Activated CD4-positive, alpha-beta T cell treated with anti-CD3 and anti-CD28 coated beads for 36 hours (primary cell): Measurements from ENCODE around the gene TCF7. TPM values are rescaled to one million over a fixed set of nuclear protein-coding genes. Genes with fewer than 3 reads are reported as not detected.
A peak's percentile ranks its signal among the peaks of the same experiment; 100 is the strongest.

Source experiments
- ATAC-seq: fragments of 200-7000 bp; cut with Tn5 transposase; one replicate; pipeline ENCODE4 v1.10.0; 2021; ENCODE audit warnings: mild to moderate bottlenecking, moderate library complexity
- CTCF ChIA-PET: fragments of 350-600 bp; sonication (Branson Sonifier 250); formaldehyde crosslinking; loops from one replicate; lab custom pipeline; 2021; ENCODE audit warnings: antibody characterized with exemption; lab: Charles Lee
- POLR2A ChIA-PET: fragments of 350-600 bp; sonication (Branson Sonifier 250); formaldehyde crosslinking; loops from one replicate; lab custom pipeline; 2021; ENCODE audit warnings: antibody characterized with exemption, inconsistent platforms; lab: Charles Lee
- DNase-seq: peaks from one replicate; pipeline ENCODE4 v3.0.0-alpha.2; 2020
- H3K27ac Mint-ChIP-seq: one replicate; pipeline ENCODE4 v1.8.0; 2021; ENCODE audit warnings: mixed read lengths
- H3K27me3 Mint-ChIP-seq: one replicate; pipeline ENCODE4 v1.8.0; 2021; ENCODE audit warnings: mixed read lengths
- H3K36me3 Mint-ChIP-seq: one replicate; pipeline ENCODE4 v1.8.0; 2021; ENCODE audit warnings: low read depth, mixed read lengths
- H3K4me1 Mint-ChIP-seq: one replicate; pipeline ENCODE4 v1.8.0; 2021; ENCODE audit warnings: mixed read lengths
- H3K4me3 Mint-ChIP-seq: one replicate; pipeline ENCODE4 v1.8.0; 2021; ENCODE audit warnings: mild to moderate bottlenecking, moderate library complexity, mixed read lengths
- H3K9me3 Mint-ChIP-seq: one replicate; pipeline ENCODE4 v1.8.0; 2021; ENCODE audit warnings: low read depth, mixed read lengths
- intact Hi-C, 2 experiments: fragments of 100-400 bp; cut with DNase I in 1 of 2; cut with micrococcal nuclease in 1 of 2; formaldehyde crosslinking; loops; one replicate each; pipeline versions ENCODE4 v1.14.2 to v1.15.1; 2022 to 2024; cut with DNase I, micrococcal nuclease
- total RNA-seq, 2 experiments: library from RNA; stranded (reverse); gene quantifications; one replicate each; pipeline ENCODE4 v1.2.3, GENCODE V29; 2021

The TCF7 gene
- total RNA-seq, 2 experiments from 2014 or later, result 94.8 to 117 TPM

DNA sequence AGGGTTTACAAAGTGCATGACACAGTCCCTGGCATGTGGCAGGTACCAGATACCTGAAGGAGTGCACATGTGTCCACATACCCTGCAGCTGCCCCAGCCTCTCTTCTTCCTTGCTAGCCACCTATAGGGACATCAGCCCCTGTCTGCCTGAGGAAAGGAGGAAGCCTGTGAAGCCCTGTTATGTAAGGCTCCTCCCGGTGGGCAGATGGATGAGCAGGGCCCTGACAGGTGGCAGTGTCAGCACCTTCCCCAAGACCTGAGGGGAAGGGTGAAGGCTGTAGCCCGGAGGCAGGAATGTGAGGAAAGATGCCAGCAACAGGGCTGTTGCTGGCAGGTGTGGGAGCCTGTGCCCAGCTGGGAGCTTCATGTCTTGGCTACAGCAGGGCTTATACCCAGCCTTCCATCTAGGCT, 21.7 kb downstream of the TCF7 start:
- ATAC-seq, result no peak
- Mint-ChIP-seq H3K4me1 (peaks cover 94% of the 10 kb centered on the region), H3K27ac (no peak overlapping the region), H3K9me3 (no peaks in the 10 kb centered on the region), H3K4me3 (no peak overlapping the region), H3K27me3 (no peaks in the 10 kb centered on the region), H3K36me3 (peaks cover 63% of the 10 kb centered on the region)
- DNase-seq, result peak; percentile 6
- ChIA-PET POLR2A (interaction anchor here (3.9 kb wide), 1 partner anchor 24 kb away, joined by 16 read pairs; no protein-coding TSS in a partner anchor), CTCF (interaction anchor here (0.8 to 20.4 kb wide), 6 partner anchors 15 to 98 kb away, joined by 3 to 554 read pairs (median 6); no protein-coding TSS in a partner anchor)
- intact Hi-C loops, result loop anchor here (5.0 to 10.0 kb wide), 3 partner anchors 49 to 1081 kb away; partner anchors contain the start of gene HSPA4 (in 1 of the 2)

DNA sequence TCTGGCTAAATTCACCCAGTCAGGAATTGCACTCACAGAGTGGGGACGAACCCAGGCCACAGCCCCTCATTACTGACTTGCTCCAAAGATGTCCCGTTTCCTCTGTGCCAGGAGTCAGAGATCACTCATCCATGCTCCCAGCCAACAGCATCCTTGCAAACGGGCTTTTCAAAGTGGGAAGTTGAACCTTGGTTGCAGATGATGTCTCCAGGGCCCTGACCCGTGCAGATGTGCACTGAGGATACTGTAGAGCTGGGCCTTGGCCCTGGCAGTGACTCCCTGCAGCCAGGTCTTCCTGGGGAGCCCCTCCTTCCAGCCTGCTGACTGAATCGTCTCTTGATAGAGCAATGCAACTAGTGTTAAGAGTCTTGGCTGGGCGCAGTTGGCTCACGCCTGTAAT, 22.3 kb downstream of the TCF7 start:
- peak overlapping the region; percentile 26 for H3K27ac Mint-ChIP-seq
- DNase-seq (peak; percentile 18), ATAC-seq (no peak)
- no peaks in the 10 kb centered on the region for H3K9me3 Mint-ChIP-seq
- ChIA-PET POLR2A (interaction anchor here (0.6 to 3.9 kb wide), 3 partner anchors 12 to 68 kb away, joined by 3 to 16 read pairs (median 5); no protein-coding TSS in a partner anchor), CTCF (interaction anchor here (0.8 to 20.4 kb wide), 6 partner anchors 10 to 99 kb away, joined by 3 to 554 read pairs (median 46); no protein-coding TSS in a partner anchor)
- H3K4me1 Mint-ChIP-seq, result peaks cover 94% of the 10 kb centered on the region
- intact Hi-C loops, result loop anchor here (5.0 to 10.0 kb wide), 3 partner anchors 49 to 1082 kb away; partner anchors contain the start of gene HSPA4 (in 1 of the 2)
- H3K27me3 Mint-ChIP-seq, result no peaks in the 10 kb centered on the region
- no peak overlapping the region for H3K4me3 Mint-ChIP-seq
- H3K36me3 Mint-ChIP-seq, result peaks cover 63% of the 10 kb centered on the region

DNA sequence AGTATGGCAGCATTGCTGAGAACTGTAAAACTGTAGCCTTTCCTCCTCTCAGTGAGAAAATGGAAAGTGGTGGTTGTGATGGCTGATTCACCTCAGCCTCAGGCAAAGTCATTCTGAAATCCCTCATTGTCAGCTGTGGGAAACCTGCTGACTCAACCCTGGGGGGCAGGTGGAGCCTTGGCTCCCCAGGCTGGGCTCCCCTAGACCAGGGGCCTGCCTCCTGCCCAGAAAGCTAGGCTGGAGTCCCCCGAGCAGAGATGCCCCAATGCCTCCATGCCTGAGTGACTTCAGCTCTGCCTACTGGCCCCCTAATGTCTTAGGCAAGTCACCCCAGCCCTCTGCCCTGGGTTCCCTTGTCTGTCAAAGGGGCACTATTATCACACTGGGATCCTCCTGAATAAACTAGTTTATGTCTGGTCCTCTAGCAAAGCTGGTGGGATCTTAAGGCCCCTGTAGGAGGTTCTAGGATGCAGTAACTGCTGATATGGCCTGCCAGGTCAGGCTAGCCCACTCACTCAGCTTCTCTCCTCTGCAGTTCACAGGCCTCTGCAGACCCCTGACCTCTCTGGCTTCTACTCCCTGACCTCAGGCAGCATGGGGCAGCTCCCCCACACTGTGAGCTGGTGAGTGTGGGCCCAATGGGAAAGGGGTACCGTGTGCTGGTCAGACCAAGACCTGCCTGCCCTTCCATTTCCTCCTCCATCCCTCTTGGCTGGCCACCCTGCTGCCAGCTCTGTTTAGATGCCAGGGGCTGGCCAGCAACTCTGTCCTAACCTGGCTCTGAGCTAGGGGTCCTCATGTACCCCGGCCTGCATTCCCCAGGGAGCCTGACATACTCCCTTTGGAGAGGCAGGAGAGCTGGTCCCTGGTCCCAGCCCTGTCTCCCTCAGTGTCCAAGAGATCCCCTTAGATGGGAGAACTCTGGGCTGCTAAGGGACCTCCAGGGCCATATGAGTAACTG, 24.2 kb downstream of the TCF7 start:
- H3K4me1 Mint-ChIP-seq, result peaks cover 77% of the 10 kb centered on the region
- H3K36me3 Mint-ChIP-seq, result peaks cover 74% of the 10 kb centered on the region
- H3K27me3 Mint-ChIP-seq, result no peaks in the 10 kb centered on the region
- peak overlapping the region; percentile 18 for H3K4me3 Mint-ChIP-seq
- peak; percentile 84 for ATAC-seq
- peak; percentile 89 for DNase-seq
- intact Hi-C loops, result loop anchor here (1.0 to 10.0 kb wide), 8 partner anchors 26 to 1084 kb away; partner anchors contain the start of gene HSPA4 (in 1 of the 2)
- H3K27ac Mint-ChIP-seq, result peak overlapping the region; percentile 87
- H3K9me3 Mint-ChIP-seq, result no peaks in the 10 kb centered on the region
- ChIA-PET CTCF (interaction anchor here (0.5 to 20.4 kb wide), 27 partner anchors 9 to 208 kb away, joined by 3 to 554 read pairs (median 9); partner anchors contain the start of gene TCF7), POLR2A (interaction anchor here (0.6 to 3.9 kb wide), 11 partner anchors 9 to 99 kb away, joined by 3 to 16 read pairs (median 5); no protein-coding TSS in a partner anchor)

DNA sequence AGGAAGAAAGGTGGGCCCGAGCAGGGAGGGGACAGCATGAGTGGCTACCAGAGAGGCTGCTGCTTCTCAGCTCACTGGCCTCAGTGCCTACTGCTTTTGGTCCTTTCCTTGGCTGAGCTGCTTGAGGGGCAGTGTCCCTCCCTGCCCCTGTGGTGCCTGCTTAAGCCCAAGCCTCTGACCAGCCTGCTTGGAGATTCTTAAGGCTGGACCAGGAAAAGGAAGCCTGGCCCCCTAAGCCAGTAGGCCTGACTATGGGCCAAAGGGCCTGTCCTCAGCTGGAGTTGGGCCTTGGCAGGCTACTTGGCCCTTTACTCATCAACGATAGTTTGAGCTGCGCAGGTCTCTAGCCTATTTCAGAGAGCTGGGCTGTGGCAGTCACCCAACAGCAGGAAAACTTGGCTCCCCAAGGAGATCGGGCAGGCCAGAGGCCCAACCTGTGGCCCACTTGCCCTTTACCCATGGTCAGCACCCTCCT, 24.9 kb downstream of the TCF7 start:
- ChIA-PET CTCF (interaction anchor here (0.5 to 20.4 kb wide), 24 partner anchors 12 to 448 kb away, joined by 3 to 554 read pairs (median 10); partner anchors contain the start of gene TCF7), POLR2A (interaction anchor here (0.6 to 3.0 kb wide), 6 partner anchors 8 to 100 kb away, joined by 3 to 13 read pairs (median 4); no protein-coding TSS in a partner anchor)
- Mint-ChIP-seq H3K9me3 (no peaks in the 10 kb centered on the region), H3K27me3 (no peaks in the 10 kb centered on the region), H3K27ac (peak overlapping the region; percentile 47), H3K4me3 (no peak overlapping the region), H3K36me3 (peaks cover 77% of the 10 kb centered on the region), H3K4me1 (peaks cover 73% of the 10 kb centered on the region)
- intact Hi-C loops, result loop anchor here (5.0 to 10.0 kb wide), 3 partner anchors 52 to 1085 kb away; partner anchors contain the start of gene HSPA4 (in 1 of the 2)
- no peak for ATAC-seq
- DNase-seq, result no peak

DNA sequence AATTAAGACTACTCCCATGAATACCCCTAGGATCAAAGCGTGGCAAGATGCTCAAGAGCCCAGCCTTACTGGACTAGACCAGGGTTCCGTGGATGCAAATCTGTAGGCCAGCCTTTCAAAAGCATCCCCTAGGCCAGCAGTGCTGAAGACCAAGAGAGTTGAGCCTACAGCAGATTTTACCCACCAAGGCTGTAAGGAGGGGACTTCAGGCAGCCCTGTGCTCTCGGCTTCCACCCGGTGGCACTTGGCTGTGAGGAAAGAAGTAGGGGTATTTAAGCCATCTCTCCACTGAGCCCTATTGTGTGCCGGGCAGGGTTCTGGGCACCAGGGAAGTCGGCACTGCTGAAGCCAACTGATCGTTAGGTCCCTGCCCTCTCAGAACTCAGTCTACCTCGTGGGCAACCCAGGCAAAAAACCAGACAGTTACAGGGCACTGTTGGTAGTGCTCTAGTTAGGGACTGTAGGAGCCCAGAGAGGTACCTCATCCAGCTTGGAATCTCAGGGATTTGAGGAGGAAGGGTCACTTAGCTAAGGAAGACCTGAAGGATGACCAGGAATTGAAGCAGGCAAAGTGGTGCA, 25.5 kb downstream of the TCF7 start:
- POLR2A ChIA-PET, result interaction anchor here (0.7 to 3.0 kb wide), 5 partner anchors 8 to 101 kb away, joined by 3 to 13 read pairs (median 4); no protein-coding TSS in a partner anchor
- no peaks in the 10 kb centered on the region for H3K27me3 Mint-ChIP-seq
- no peaks in the 10 kb centered on the region for H3K9me3 Mint-ChIP-seq
- H3K27ac Mint-ChIP-seq, result peak overlapping the region; percentile 47
- H3K36me3 Mint-ChIP-seq, result peaks cover 79% of the 10 kb centered on the region
- no peak for DNase-seq
- CTCF ChIA-PET, result interaction anchor here (0.5 to 20.4 kb wide), 30 partner anchors 8 to 560 kb away, joined by 3 to 554 read pairs (median 6); partner anchors contain the start of gene TCF7
- peaks cover 71% of the 10 kb centered on the region for H3K4me1 Mint-ChIP-seq
- ATAC-seq, result no peak
- H3K4me3 Mint-ChIP-seq, result no peak overlapping the region
- intact Hi-C loops, result loop anchor here (1.0 to 10.0 kb wide), 5 partner anchors 8 to 1085 kb away; partner anchors contain the start of gene HSPA4 (in 1 of the 2)

DNA sequence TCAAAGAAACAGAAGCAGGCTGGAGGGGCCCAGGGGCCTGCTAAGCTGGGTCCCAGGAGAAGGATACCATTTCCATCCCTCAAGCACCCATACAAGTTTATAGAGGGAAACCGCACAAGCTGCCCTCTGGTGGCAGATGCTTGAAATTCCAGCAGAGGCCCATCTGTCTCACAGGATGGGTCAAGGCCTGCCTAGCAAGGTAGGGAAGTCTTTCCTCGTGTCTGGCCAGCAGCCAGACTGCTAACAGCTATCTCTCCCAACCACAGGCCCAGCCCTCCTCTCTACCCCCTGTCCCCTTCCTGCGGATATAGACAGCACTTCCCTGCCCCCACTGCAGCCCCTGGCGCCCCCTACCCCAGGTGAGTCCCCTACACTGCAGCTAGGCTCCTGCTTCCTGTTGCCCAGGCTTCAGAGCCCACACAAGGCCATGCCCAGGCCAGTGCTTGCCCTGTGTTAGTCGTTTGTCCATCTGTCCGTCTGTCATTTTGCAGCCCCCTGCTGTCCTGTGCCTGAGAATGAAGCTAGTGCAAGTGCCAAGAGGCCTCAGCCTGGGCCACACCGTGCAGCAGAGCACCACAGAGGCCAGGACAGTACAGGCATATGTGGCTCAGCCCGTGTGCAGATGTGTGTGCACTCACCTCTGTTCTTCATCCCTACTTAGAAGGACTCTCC, 26.2 kb downstream of the TCF7 start:
- ChIA-PET CTCF (interaction anchor here (0.6 to 20.4 kb wide), 28 partner anchors 8 to 1902 kb away, joined by 3 to 554 read pairs (median 6); partner anchors contain the start of gene TCF7), POLR2A (interaction anchor here (0.7 to 3.0 kb wide), 4 partner anchors 8 to 121 kb away, joined by 3 to 13 read pairs (median 4); no protein-coding TSS in a partner anchor)
- Mint-ChIP-seq H3K9me3 (no peaks in the 10 kb centered on the region), H3K27ac (no peak overlapping the region), H3K27me3 (no peaks in the 10 kb centered on the region), H3K36me3 (peaks cover 78% of the 10 kb centered on the region), H3K4me1 (peaks cover 69% of the 10 kb centered on the region), H3K4me3 (no peak overlapping the region)
- DNase-seq (peak; percentile 82), ATAC-seq (peak; percentile 42)
- intact Hi-C loops, result loop anchor here (1.0 kb wide), 2 partner anchors 8 to 101 kb away; no protein-coding TSS in a partner anchor

DNA sequence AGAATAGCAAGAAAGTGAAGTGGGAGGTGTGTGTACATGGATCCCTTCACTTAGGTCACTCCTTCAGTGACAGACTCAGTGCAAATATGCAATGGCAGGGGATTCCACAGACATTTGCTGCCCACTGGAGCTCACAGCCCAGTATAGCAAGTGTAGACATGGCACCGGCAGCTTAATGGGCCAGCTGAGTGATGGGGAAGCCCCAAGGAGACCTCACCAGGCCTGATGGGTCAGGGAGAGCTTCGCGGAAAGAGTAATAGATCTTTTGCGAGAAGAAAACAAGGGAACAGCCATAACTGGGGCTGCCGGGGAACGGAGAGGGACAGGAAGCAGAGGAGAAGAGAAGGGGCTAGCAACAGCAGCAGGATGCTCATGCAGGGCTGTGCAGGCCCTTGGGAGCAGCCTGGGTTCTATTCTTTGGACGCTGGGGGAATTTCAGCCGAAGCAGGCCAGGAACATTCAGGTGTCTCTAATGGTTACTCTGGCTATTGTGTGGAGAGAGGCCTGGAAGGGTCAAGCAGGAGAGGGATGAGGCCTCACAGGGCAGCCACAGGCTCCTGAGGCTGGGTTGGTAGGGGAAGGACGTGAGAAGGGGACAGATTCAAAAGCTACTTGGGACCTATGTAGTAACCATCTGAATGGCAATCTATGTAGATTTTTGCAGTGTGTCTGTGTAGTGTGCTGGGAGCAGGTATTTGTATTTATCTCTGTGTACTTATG, 27.0 kb downstream of the TCF7 start:
- ChIA-PET CTCF (interaction anchor here (1.0 to 20.4 kb wide), 14 partner anchors 10 to 148 kb away, joined by 3 to 554 read pairs (median 24); partner anchors contain the start of gene TCF7), POLR2A (interaction anchor here (0.5 to 3.0 kb wide), 4 partner anchors 52 to 122 kb away, joined by 3 to 13 read pairs (median 4); no protein-coding TSS in a partner anchor)
- intact Hi-C loops, result no loop called here
- Mint-ChIP-seq H3K4me3 (no peak overlapping the region), H3K36me3 (peaks cover 78% of the 10 kb centered on the region), H3K9me3 (no peaks in the 10 kb centered on the region), H3K4me1 (peaks cover 64% of the 10 kb centered on the region), H3K27me3 (no peaks in the 10 kb centered on the region), H3K27ac (peak overlapping the region; percentile 3)
- ATAC-seq, result no peak
- DNase-seq, result peak; percentile 41

DNA sequence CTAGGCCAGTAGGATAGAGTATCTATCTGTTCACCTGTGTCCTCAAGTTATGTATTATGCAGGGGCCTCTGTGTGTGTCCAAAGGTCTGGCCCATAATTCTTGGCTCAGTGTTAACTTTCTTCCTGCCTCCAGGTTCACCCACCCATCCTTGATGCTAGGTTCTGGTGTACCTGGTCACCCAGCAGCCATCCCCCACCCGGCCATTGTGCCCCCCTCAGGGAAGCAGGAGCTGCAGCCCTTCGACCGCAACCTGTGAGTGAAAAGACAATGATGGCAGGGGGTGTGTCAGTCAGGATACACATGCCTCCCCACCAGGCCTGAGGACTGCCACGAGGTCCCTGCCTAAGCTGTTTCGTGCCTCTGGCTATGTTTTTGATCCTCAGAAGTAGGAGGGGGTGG, 27.6 kb downstream of the TCF7 start:
- no peak overlapping the region for H3K4me3 Mint-ChIP-seq
- peak overlapping the region; percentile 3 for H3K27ac Mint-ChIP-seq
- intact Hi-C loops, result no loop called here
- peaks cover 61% of the 10 kb centered on the region for H3K4me1 Mint-ChIP-seq
- ATAC-seq, result no peak
- CTCF ChIA-PET, result interaction anchor here (0.6 to 20.4 kb wide), 6 partner anchors 10 to 104 kb away, joined by 3 to 554 read pairs (median 47); no protein-coding TSS in a partner anchor
- H3K27me3 Mint-ChIP-seq, result no peaks in the 10 kb centered on the region
- peaks cover 75% of the 10 kb centered on the region for H3K36me3 Mint-ChIP-seq
- no peaks in the 10 kb centered on the region for H3K9me3 Mint-ChIP-seq
- POLR2A ChIA-PET, result interaction anchor here (0.5 to 0.9 kb wide), 2 partner anchors 51 to 62 kb away, joined by 3 to 4 read pairs; no protein-coding TSS in a partner anchor
- DNase-seq, result no peak

DNA sequence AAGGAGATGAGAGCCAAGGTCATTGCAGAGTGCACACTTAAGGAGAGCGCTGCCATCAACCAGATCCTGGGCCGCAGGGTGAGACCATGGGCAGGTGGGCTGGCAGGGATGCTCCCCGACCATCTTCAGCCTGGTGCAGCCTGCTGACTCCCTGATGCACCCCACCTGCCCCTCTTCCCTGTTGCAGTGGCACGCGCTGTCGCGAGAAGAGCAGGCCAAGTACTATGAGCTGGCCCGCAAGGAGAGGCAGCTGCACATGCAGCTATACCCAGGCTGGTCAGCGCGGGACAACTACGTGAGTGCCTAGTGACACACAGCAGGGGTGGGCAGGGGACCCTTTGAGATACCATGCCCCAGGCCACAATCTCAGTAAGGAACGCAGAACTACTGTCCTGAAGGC, 28.3 kb downstream of the TCF7 start:
- ATAC-seq, result no peak
- POLR2A ChIA-PET, result interaction anchor here (0.6 kb wide), 1 partner anchor 105 kb away, joined by 3 read pairs; no protein-coding TSS in a partner anchor
- Mint-ChIP-seq H3K27me3 (no peaks in the 10 kb centered on the region), H3K36me3 (peaks cover 71% of the 10 kb centered on the region), H3K4me1 (peaks cover 53% of the 10 kb centered on the region), H3K9me3 (no peaks in the 10 kb centered on the region), H3K4me3 (no peak overlapping the region), H3K27ac (no peak overlapping the region)
- intact Hi-C loops, result no loop called here
- CTCF ChIA-PET, result interaction anchor here (1.0 to 20.4 kb wide), 6 partner anchors 10 to 105 kb away, joined by 3 to 554 read pairs (median 6); no protein-coding TSS in a partner anchor
- no peak for DNase-seq
